Fibroblast of the aortic adventitia (primary cell): ENCODE data around the gene MVD. TPM values are rescaled to one million over a fixed set of nuclear protein-coding genes. Genes with fewer than 3 reads are reported as not detected.

Experiments
- DNase-seq: peaks from one replicate; pipeline ENCODE4 v3.0.0-alpha.2; 2010; ENCODE audit warnings: low read depth
- H3K4me3 ChIP-seq: 2 replicates; pipeline ENCODE4 v1.5.1; 2011; ENCODE audit warnings: low read depth, mild to moderate bottlenecking, control low read depth, low read length, moderate library complexity
- total RNA-seq: library from RNA; depleted of rRNA; stranded (reverse); fragments of >200 nt; gene quantifications from 2 replicates; pipeline ENCODE4 v1.2.3, GENCODE V29; 2012; ENCODE audit warnings: low replicate concordance
- TF ChIP-seq, protein P1 (sequence below): IDR thresholded peaks from 2 replicates; pipeline ENCODE4 v1.5.1; 2011; ENCODE audit warnings: mild to moderate bottlenecking, low read length, control low read depth, inconsistent platforms; ENCODE audit not compliant: insufficient read depth

The MVD gene
- total RNA-seq, 1 donor: 24.4 TPM

DNA sequence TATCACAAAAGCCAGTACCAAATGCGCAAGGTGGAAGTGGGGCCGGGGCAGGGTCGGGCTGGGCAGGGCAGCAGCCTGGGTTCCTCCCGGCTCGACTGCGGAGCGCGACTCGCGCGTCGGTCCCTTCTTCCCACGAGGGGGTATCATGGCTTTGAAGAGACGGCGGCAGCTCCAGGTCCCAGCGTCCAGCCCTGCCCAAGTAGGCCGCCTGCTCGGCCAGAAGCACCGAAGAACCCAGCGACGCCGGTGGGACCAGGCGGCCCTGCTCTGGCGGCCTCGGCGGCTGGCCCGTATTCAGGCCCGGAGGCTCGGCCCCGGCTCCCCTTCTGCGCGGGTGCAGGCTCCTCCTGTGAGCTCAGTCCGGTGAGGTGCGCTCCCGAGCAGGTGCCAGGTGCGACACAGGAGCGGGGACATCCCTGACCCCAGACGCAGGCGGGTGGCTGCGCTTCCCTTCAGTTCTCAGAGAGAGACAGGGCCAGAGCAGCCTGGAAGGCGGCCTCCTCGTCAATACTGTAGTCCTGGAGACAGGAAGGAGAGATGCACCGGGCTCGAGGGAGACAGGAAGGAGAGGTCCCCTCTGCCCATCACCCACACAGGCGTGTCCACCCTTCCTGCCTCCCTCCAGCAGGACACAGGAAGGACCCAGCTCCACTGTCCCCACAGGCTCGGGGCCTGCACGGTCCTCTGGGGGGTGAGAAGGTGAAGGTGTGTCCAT lies 34.4 kb upstream of the MVD start:
- H3K4me3 ChIP-seq: no peak overlapping the region
- TF ChIP-seq, protein P1, sequence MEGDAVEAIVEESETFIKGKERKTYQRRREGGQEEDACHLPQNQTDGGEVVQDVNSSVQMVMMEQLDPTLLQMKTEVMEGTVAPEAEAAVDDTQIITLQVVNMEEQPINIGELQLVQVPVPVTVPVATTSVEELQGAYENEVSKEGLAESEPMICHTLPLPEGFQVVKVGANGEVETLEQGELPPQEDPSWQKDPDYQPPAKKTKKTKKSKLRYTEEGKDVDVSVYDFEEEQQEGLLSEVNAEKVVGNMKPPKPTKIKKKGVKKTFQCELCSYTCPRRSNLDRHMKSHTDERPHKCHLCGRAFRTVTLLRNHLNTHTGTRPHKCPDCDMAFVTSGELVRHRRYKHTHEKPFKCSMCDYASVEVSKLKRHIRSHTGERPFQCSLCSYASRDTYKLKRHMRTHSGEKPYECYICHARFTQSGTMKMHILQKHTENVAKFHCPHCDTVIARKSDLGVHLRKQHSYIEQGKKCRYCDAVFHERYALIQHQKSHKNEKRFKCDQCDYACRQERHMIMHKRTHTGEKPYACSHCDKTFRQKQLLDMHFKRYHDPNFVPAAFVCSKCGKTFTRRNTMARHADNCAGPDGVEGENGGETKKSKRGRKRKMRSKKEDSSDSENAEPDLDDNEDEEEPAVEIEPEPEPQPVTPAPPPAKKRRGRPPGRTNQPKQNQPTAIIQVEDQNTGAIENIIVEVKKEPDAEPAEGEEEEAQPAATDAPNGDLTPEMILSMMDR: no peak
- DNase-seq: no peak

DNA sequence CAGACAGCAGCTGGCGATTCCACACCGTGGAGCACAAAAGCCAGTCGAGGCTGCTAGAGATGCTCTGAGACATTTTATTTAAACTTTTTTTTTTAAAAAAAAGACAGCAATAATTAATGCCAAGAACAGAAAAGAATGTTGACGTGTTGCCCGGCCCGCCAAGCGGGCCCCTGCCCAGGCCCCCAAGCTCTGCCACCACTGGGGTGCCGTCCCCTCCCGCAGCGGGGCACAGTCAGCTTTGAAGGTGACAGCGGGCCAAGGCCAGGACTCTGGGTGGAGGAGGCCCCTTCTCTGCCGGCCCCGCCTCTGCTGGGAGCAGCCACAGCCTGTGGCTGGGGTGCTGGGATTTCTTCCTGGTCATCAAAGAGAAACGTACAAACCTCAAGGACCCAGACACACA lies 33.5 kb upstream of the MVD start:
- no peak overlapping the region for H3K4me3 ChIP-seq
- TF ChIP-seq, protein P1: no peak
- no peak for DNase-seq

DNA sequence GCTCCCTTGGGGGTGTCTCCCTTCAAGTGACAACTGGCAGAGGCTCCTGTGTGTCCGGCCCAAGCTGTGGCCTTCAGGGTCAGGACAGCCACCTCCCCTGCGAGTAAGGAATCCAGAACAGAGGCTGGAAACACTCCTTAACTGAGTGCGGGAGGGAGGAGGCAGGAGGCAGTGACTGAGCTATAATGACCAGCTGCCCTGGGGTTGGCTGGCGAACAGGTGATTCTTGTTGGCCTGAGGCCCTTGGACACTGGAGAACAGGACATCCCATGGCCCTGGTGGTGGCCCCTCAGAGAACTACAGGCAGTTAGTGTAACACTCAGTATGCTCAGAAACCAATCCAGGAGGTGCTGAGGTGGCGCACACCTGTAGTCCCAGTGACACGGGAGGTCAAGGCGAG lies 32.9 kb upstream of the MVD start:
- TF ChIP-seq, protein P1: no peak
- no peak for DNase-seq
- H3K4me3 ChIP-seq: no peak overlapping the region

GRCh38 chr16:88695218-88695617 lies 32.3 kb upstream of the MVD start:
- no peak for DNase-seq
- no peak overlapping the region for H3K4me3 ChIP-seq
- TF ChIP-seq, protein P1: no peak

GRCh38 chr16:88694221-88695087 lies 31.6 kb upstream of the MVD start:
- TF ChIP-seq, protein P1: no peak
- H3K4me3 ChIP-seq: no peak overlapping the region
- DNase-seq: no peak

DNA sequence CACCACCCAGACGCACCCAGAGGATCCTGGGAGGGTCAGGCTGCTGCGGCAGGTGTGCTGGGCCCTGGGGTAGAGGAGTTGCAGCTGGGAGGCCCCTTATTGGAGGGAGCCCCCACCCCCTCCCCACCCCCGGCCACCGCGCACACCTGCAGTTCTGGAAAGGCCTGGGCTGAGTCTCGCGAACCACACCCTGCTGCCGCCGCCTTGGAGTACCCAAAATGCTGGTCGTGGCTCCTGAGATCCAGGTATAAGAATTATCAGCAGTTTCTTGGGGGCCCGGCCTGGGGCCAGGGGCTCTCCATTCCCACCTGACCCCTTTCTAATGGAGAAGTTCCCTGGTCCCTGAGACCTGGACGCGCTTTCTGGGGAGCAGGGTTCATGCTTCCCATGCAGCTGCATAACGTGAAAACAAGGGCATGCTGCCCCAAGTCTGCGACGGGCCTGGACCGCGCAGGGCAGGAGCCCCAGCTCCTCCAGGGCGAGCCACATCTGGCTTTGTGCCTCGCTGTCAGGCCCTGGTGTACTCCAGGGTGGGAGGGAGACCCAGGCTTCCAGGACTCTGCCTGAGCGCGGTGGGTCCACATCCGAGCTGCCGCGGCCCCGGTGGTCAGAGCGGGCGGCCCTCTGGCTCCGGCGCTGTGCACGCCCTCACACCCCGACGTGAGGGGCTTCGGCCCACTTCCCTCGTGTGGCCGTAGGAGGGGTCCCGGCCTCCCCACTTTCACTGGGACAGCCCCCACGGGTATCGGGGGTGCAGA lies 30.7 kb upstream of the MVD start:
- no peak for DNase-seq
- no peak overlapping the region for H3K4me3 ChIP-seq
- TF ChIP-seq, protein P1: no peak
